Measurements from ENCODE around the gene ZNF236.
"Not testable (repeated sequence)": the region's sequence is repeated elsewhere in the genome, so short reads cannot be mapped to it uniquely, and the experiment has no call there.

ZNF236 gene

GRCh38 chr18:76822506-76823160 is at the start of gene ZNF236:
ZNF236 (plus strand) TSS chr18:76822557; CDS start chr18:76822608, 51 bp downstream.
- DNase-seq (ENCODE audit: low spot score), result peak; percentile 99

- no peak for DNase-seq (ENCODE audit: low spot score)
Observed at GRCh38 chr18:76772665-76773064, 49.7 kb upstream of the ZNF236 start.

GRCh38 chr18:76777036-76777435 is 45.3 kb upstream of the ZNF236 start:
- DNase-seq (ENCODE audit: low spot score), result not testable (repeated sequence)

GRCh38 chr18:76783786-76784484 is 38.4 kb upstream of the ZNF236 start:
- no peak for DNase-seq (ENCODE audit: low spot score)

GRCh38 chr18:76785872-76786271 is 36.5 kb upstream of the ZNF236 start:
- no peak for DNase-seq (ENCODE audit: low spot score)

GRCh38 chr18:76788571-76789317 is 33.6 kb upstream of the ZNF236 start:
- DNase-seq (ENCODE audit: low spot score), result no peak

- DNase-seq (ENCODE audit: low spot score), result no peak
Observed at GRCh38 chr18:76791106-76791505, 31.3 kb upstream of the ZNF236 start.

GRCh38 chr18:76791642-76792041 is 30.7 kb upstream of the ZNF236 start:
- DNase-seq (ENCODE audit: low spot score), result no peak

GRCh38 chr18:76794326-76794725 is 28.0 kb upstream of the ZNF236 start:
- no peak for DNase-seq (ENCODE audit: low spot score)

GRCh38 chr18:76801567-76802505 is 20.5 kb upstream of the ZNF236 start:
- DNase-seq (ENCODE audit: low spot score), result peak; percentile 97

GRCh38 chr18:76803413-76803812 is 18.9 kb upstream of the ZNF236 start:
- no peak for DNase-seq (ENCODE audit: low spot score)

- DNase-seq (ENCODE audit: low spot score), result peak; percentile 88
Observed at GRCh38 chr18:76803814-76804213, 18.5 kb upstream of the ZNF236 start.

GRCh38 chr18:76805221-76805620 is 17.1 kb upstream of the ZNF236 start:
- DNase-seq (ENCODE audit: low spot score), result no peak

GRCh38 chr18:76806301-76806700 is 16.1 kb upstream of the ZNF236 start:
- DNase-seq (ENCODE audit: low spot score), result no peak

- DNase-seq (ENCODE audit: low spot score), result no peak
Observed at GRCh38 chr18:76808561-76808960, 13.8 kb upstream of the ZNF236 start.

- DNase-seq (ENCODE audit: low spot score), result not testable (repeated sequence)
Observed at GRCh38 chr18:76811530-76811929, 10.8 kb upstream of the ZNF236 start.

- DNase-seq (ENCODE audit: low spot score), result no peak
Observed at GRCh38 chr18:76814256-76814655, 8.1 kb upstream of the ZNF236 start.

GRCh38 chr18:76816127-76816526 is 6.2 kb upstream of the ZNF236 start:
- no peak for DNase-seq (ENCODE audit: low spot score)

GRCh38 chr18:76817888-76818611 is 4.3 kb upstream of the ZNF236 start:
- DNase-seq (ENCODE audit: low spot score), result no peak

GRCh38 chr18:76819411-76820136 is 2.8 kb upstream of the ZNF236 start:
- no peak for DNase-seq (ENCODE audit: low spot score)
